ENCODE data around the gene PPP1R15B. TPM values are rescaled to one million over a fixed set of nuclear protein-coding genes. Genes with fewer than 3 reads are reported as not detected.

The PPP1R15B gene
- total and polyA plus RNA-seq, 2 experiments from 2014 or later, result 34.0 to 77.0 TPM

DNA sequence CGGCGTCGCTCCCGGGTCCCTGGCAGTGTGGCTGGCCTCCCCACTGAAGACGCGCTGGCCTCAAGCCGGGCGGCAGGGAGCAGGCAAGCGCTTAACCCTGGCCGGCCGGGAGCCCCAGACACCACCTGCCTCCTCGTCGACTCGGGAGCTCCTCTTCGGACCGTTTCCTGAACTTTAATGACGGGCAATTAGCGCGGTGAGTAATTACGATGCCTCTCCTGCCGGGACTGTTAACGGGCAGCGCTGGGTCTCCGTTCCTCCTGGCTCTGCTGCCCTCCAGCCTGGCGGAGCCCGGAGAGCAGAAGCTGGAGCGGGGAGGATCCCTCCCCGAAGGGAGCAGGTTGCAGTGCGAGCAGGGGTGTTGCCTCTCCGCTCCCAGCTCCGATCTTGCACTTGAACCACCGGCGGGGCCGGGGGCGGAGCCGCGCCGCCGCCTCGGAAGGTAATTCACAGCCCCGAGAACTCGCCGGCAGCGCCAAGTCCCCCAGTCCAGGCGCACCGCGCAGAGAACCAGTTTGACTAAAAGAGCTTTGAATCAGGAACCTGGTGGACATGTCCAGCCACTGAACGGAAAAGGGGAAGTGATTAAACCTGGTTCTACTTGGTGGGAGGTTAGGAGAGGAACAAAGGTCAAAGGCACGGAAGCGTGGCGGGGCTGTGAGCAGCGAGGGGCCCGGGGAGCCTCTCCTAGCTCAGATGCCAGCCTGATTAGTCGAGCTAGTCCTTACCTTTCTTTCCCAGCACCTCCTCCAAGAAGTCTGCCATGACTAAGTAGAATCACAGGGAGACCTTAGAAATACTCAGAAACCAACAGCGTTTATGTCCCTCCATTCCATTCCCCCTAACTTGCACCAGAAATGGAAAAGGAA, 33.6 kb downstream of the PPP1R15B start:
- peak; percentile 76 for DNase-seq (ENCODE audit: low spot score)
- no peaks in the 10 kb centered on the region for H4K20me1 ChIP-seq (ENCODE audit: insufficient read depth, poor library complexity, severe bottlenecking)
- peak overlapping the region; percentile 88 for H3K27ac ChIP-seq
- H3K4me2 ChIP-seq, result peak overlapping the region; percentile 100
- H3K79me2 ChIP-seq, result peaks cover 19% of the 10 kb centered on the region
- H3K4me3 ChIP-seq, result peak overlapping the region; percentile 61
- H3K4me1 ChIP-seq (ENCODE audit: insufficient read depth), result peaks cover 20% of the 10 kb centered on the region
- no peaks in the 10 kb centered on the region for H3K9me3 ChIP-seq (ENCODE audit: low read depth)
- TF ChIP-seq, protein P1, sequence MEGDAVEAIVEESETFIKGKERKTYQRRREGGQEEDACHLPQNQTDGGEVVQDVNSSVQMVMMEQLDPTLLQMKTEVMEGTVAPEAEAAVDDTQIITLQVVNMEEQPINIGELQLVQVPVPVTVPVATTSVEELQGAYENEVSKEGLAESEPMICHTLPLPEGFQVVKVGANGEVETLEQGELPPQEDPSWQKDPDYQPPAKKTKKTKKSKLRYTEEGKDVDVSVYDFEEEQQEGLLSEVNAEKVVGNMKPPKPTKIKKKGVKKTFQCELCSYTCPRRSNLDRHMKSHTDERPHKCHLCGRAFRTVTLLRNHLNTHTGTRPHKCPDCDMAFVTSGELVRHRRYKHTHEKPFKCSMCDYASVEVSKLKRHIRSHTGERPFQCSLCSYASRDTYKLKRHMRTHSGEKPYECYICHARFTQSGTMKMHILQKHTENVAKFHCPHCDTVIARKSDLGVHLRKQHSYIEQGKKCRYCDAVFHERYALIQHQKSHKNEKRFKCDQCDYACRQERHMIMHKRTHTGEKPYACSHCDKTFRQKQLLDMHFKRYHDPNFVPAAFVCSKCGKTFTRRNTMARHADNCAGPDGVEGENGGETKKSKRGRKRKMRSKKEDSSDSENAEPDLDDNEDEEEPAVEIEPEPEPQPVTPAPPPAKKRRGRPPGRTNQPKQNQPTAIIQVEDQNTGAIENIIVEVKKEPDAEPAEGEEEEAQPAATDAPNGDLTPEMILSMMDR (IDR thresholded peaks at IDR 0.05; ENCODE audit: poor library complexity), result no peak
- peak; percentile 67 for TF ChIP-seq EZH2 (IDR thresholded peaks at IDR 0.05; ENCODE audit: borderline replicate concordance)
- H3K27me3 ChIP-seq, result peaks cover 4% of the 10 kb centered on the region
- no peaks in the 10 kb centered on the region for H3K36me3 ChIP-seq (replicated peaks; ENCODE audit: insufficient read depth, low read depth)
- H3K9me2 ChIP-seq (replicated peaks; ENCODE audit: insufficient read depth), result no peaks in the 10 kb centered on the region
- 1% methylated on average over 55 of the region's 55 CpGs for WGBS (ENCODE audit: low lambda C conversion rate, missing lambda C conversion rate)
- H2AFZ ChIP-seq, result peak overlapping the region; percentile 43

DNA sequence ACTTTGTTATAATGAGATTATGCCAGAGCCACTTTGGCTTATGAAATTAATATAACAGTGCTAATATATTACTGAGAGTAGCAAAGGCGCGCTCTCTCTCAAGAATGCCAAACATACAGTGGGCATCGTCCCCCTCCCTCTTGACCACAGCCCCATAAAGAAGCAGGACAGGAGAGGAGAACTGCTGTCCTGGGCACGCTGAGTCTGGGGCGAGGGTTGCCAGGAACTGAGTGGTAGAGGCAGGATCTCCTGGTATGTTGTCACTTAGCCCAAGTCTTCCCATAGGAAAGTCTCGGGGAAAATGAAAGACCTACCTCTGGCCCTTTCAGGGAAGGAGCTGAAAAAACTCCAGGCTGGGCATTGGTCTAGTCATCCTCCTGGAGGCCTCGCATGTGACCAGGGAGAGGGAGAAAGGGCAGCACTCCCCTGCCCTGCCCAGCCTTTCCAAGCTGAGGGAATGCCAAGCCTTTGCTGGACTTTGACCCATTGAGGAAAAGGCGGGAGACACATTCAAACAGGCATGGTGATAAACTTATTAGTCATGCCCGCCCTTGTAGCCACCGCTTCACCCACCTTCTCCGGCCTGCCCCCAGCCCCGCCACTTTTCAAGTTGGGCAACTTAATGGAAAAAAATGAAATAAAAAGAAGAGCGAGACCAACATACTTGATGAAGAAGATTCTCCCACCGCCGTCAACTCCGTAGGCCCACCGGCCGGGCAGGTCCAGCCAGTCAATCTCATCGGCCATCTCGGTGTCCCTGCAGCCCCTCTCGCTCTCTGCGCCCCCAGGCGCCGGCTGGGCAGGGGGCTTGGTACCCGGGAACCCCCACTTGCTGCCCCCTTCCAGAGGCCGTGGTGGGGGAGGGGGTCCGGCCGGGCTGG, 34.5 kb downstream of the PPP1R15B start:
- peaks cover 4% of the 10 kb centered on the region for H3K27me3 ChIP-seq
- peak overlapping the region; percentile 88 for H3K27ac ChIP-seq
- peaks cover 19% of the 10 kb centered on the region for H3K79me2 ChIP-seq
- DNase-seq (ENCODE audit: low spot score), result peak; percentile 84
- H3K9me3 ChIP-seq (ENCODE audit: low read depth), result no peaks in the 10 kb centered on the region
- no peaks in the 10 kb centered on the region for H3K36me3 ChIP-seq (replicated peaks; ENCODE audit: insufficient read depth, low read depth)
- peak overlapping the region; percentile 61 for H3K4me3 ChIP-seq
- no peak for TF ChIP-seq EZH2phosphoT487 (IDR thresholded peaks at IDR 0.05; ENCODE audit: low read depth, severe bottlenecking, unreplicated experiment)
- no peak for TF ChIP-seq EZH2 (IDR thresholded peaks at IDR 0.05; ENCODE audit: borderline replicate concordance)
- TF ChIP-seq, protein P1 (IDR thresholded peaks at IDR 0.05; ENCODE audit: poor library complexity), result no peak
- H4K20me1 ChIP-seq (ENCODE audit: insufficient read depth, poor library complexity, severe bottlenecking), result no peaks in the 10 kb centered on the region
- no peaks in the 10 kb centered on the region for H3K9me2 ChIP-seq (replicated peaks; ENCODE audit: insufficient read depth)
- peaks cover 12% of the 10 kb centered on the region for H3K4me1 ChIP-seq (ENCODE audit: insufficient read depth)
- WGBS (ENCODE audit: low lambda C conversion rate, missing lambda C conversion rate), result 49% methylated on average over 26 of the region's 28 CpGs
- peak overlapping the region; percentile 43 for H2AFZ ChIP-seq
- H3K4me2 ChIP-seq, result peak overlapping the region; percentile 100

DNA sequence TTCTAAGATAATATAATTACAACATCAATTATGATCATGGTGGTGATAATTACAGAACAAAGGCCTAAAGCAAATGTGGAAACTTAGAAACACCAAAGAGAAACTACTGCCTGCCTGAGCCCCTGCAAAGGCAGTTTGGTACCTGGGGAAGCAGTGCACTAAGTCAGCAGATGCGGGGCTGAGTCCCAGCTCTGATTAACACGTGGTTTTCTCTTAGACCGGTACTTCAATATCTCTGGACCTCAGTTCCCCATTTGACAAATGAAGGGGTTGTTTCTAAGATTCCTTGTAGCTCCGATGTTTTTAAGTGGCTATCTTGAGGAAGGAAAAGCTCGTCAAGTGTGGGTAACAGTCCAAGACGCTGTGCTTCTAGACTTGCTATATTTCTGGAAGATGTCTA, 35.2 kb downstream of the PPP1R15B start:
- Histone ChIP-seq H3K9me3 (ENCODE audit: low read depth) (no peaks in the 10 kb centered on the region), H3K4me1 (ENCODE audit: insufficient read depth) (peaks cover 12% of the 10 kb centered on the region), H3K36me3 (replicated peaks; ENCODE audit: insufficient read depth, low read depth) (no peaks in the 10 kb centered on the region), H4K20me1 (ENCODE audit: insufficient read depth, poor library complexity, severe bottlenecking) (peaks cover 3% of the 10 kb centered on the region), H3K4me2 (peak overlapping the region; percentile 100), H3K79me2 (peaks cover 19% of the 10 kb centered on the region), H3K9me2 (replicated peaks; ENCODE audit: insufficient read depth) (no peaks in the 10 kb centered on the region), H3K4me3 (no peak overlapping the region), H3K27me3 (peaks cover 4% of the 10 kb centered on the region), H2AFZ (no peak overlapping the region), H3K27ac (peak overlapping the region; percentile 74)
- DNase-seq (ENCODE audit: low spot score), result no peak
- TF ChIP-seq, protein P1 (IDR thresholded peaks at IDR 0.05; ENCODE audit: poor library complexity), result no peak
- TF ChIP-seq EZH2 (IDR thresholded peaks at IDR 0.05; ENCODE audit: borderline replicate concordance), result no peak
- no peak for TF ChIP-seq EZH2phosphoT487 (IDR thresholded peaks at IDR 0.05; ENCODE audit: low read depth, severe bottlenecking, unreplicated experiment)
- 83% methylated on average over 6 of the region's 6 CpGs for WGBS (ENCODE audit: low lambda C conversion rate, missing lambda C conversion rate)
